Endothelial cell of umbilical vein (primary cell): ENCODE results near the gene CHI3L1. TPM values are rescaled to one million over a fixed set of nuclear protein-coding genes. Genes with fewer than 3 reads are reported as not detected.

ENCODE experiments used
- BruUV-seq: library from RNA; stranded (reverse); fragments of 400-500 nt; replicated peaks from 2 replicates; lab custom pipeline; 2021; lab: Mats Ljungman, UMichigan
- CTCF ChIA-PET: fragments of 300-600, 350-600 bp; sonication (Branson Sonifier 250); formaldehyde crosslinking; loops from one replicate; lab custom pipeline; 2021; ENCODE audit warnings: antibody characterized with exemption, inconsistent platforms; lab: Charles Lee
- POLR2A ChIA-PET: fragments of 300-600, 350-600 bp; sonication (Branson Sonifier 250); formaldehyde crosslinking; loops from one replicate; lab custom pipeline; 2021; ENCODE audit warnings: antibody characterized with exemption, inconsistent platforms; lab: Charles Lee
- DNase-seq: peaks from one replicate; pipeline ENCODE4 v3.0.0-alpha.2; 2011; ENCODE audit warnings: low read depth, low spot score
- FAIRE-seq: peaks from 2 replicates; lab custom pipeline; 2011; peaks lifted over from hg19 to GRCh38; lab: Jason Lieb, UNC
- H2AFZ ChIP-seq: 2 replicates; pipeline ENCODE4 v1.6.0; 2012; ENCODE audit warnings: low read depth, low read length, control low read depth, inconsistent platforms
- H3K27ac ChIP-seq: 2 replicates; pipeline ENCODE4 v1.5.1; 2011; ENCODE audit warnings: low read depth, mild to moderate bottlenecking, control low read depth, low read length, moderate library complexity; ENCODE audit not compliant: insufficient read depth
- H3K27me3 ChIP-seq, 2 experiments: 2 replicates each; pipeline versions ENCODE4 v1.6.0 to v1.6.1; 2011; ENCODE audit warnings: low read length in 2 of 2, mixed read lengths in 1 of 2; ENCODE audit not compliant: control insufficient read depth in 2 of 2, insufficient read depth in 2 of 2
- H3K36me3 ChIP-seq, 2 experiments: 2 replicates in 1 of 2; 3 replicates in 1 of 2; pipeline ENCODE4 v1.5.1; 2011; ENCODE audit warnings: low read length in 2 of 2, mild to moderate bottlenecking in 1 of 2, moderate library complexity in 1 of 2; ENCODE audit not compliant: control insufficient read depth in 2 of 2, insufficient read depth in 2 of 2; ENCODE audit errors: extremely low read depth in 1 of 2
- H3K4me1 ChIP-seq: 3 replicates; pipeline ENCODE4 v1.5.1; 2011; ENCODE audit warnings: mild to moderate bottlenecking, low read length; ENCODE audit not compliant: control insufficient read depth, insufficient read depth; ENCODE audit errors: extremely low read depth
- H3K4me2 ChIP-seq: 2 replicates; pipeline ENCODE4 v1.6.1; 2011; ENCODE audit warnings: low read length, control low read depth, mixed read lengths; ENCODE audit not compliant: insufficient read depth
- H3K4me3 ChIP-seq, 3 experiments: fragments of 200-600 bp in 1 of 3; sonication (generic), shearing (Covaris generic) in 1 of 3; replicated peaks in 1 of 3; 2 replicates each; pipeline ENCODE4 v1.5.1; 2011 to 2016; ENCODE audit warnings: control low read depth in 3 of 3, low read length in 3 of 3, mild to moderate bottlenecking in 2 of 3, inconsistent platforms in 1 of 3, low read depth in 1 of 3, moderate library complexity in 1 of 3; ENCODE audit not compliant: insufficient read depth in 1 of 3
- H3K79me2 ChIP-seq: 2 replicates; pipeline ENCODE4 v1.6.0; 2012; ENCODE audit warnings: low read length, inconsistent platforms; ENCODE audit not compliant: control insufficient read depth, insufficient read depth
- H3K9ac ChIP-seq: replicated peaks from 2 replicates; pipeline ENCODE3; 2011; ENCODE audit warnings: low read length, control low read depth; ENCODE audit not compliant: insufficient read depth; ENCODE audit errors: extremely low read depth
- H3K9me1 ChIP-seq: replicated peaks from 3 replicates; pipeline ENCODE4 v1.6.0; 2011; ENCODE audit warnings: mild to moderate bottlenecking, low read length; ENCODE audit not compliant: control insufficient read depth, insufficient read depth; ENCODE audit errors: extremely low read depth
- H3K9me3 ChIP-seq: replicated peaks from 2 replicates; pipeline ENCODE4 v1.5.1; 2012; ENCODE audit warnings: low read length, inconsistent platforms; ENCODE audit not compliant: control insufficient read depth, insufficient read depth
- H4K20me1 ChIP-seq: replicated peaks from 2 replicates; pipeline ENCODE3; 2011; ENCODE audit warnings: mild to moderate bottlenecking, low read length; ENCODE audit not compliant: control insufficient read depth, insufficient read depth; ENCODE audit errors: extremely low read depth
- CTCF ChIP-seq, 2 donors: IDR thresholded peaks; 1 replicate in 1 of 2; 2 replicates in 1 of 2; pipeline ENCODE4 v1.5.1; 2011; ENCODE audit warnings: low read length in 2 of 2, mild to moderate bottlenecking in 2 of 2, moderate library complexity in 2 of 2, control low read depth in 1 of 2, inconsistent platforms in 1 of 2, low read depth in 1 of 2; ENCODE audit not compliant: insufficient read depth in 1 of 2; ENCODE audit errors: extremely low read depth in 1 of 2
- EZH2 ChIP-seq: IDR thresholded peaks from 2 replicates; pipeline ENCODE4 v1.6.1; 2012; ENCODE audit warnings: borderline replicate concordance, low read depth, mild to moderate bottlenecking, moderate library complexity, low read length, inconsistent platforms; ENCODE audit not compliant: severe bottlenecking
- FOS ChIP-seq: IDR thresholded peaks from 2 replicates; pipeline ENCODE4 v1.6.1; 2011; ENCODE audit warnings: mild to moderate bottlenecking, low read length, moderate library complexity, borderline replicate concordance; ENCODE audit not compliant: insufficient read depth
- GATA2 ChIP-seq: IDR thresholded peaks from 2 replicates; pipeline ENCODE4 v1.7.0; 2011; ENCODE audit warnings: low read depth, mild to moderate bottlenecking, moderate library complexity, mixed read lengths, low read length; ENCODE audit not compliant: insufficient read length, insufficient read depth
- JUN ChIP-seq: IDR thresholded peaks from 2 replicates; pipeline ENCODE4 v1.6.1; 2011; ENCODE audit warnings: borderline replicate concordance, low read depth; ENCODE audit not compliant: insufficient read length, insufficient read depth
- MAX ChIP-seq: IDR thresholded peaks from 2 replicates; pipeline ENCODE4 v1.6.1; 2011; ENCODE audit not compliant: insufficient read depth, insufficient read length
- MYC ChIP-seq: IDR thresholded peaks from one replicate; pipeline ENCODE4 v1.6.1; 2011; ENCODE audit warnings: mild to moderate bottlenecking, low read depth, low read length
- POLR2A ChIP-seq: IDR thresholded peaks from 2 replicates; pipeline ENCODE4 v1.6.1; 2012; ENCODE audit warnings: low read depth, mild to moderate bottlenecking, control low read depth, low read length
- POLR2AphosphoS5 ChIP-seq: IDR thresholded peaks from 2 replicates; pipeline ENCODE4 v1.6.1; 2012; ENCODE audit warnings: low read depth, mild to moderate bottlenecking, control low read depth, low read length, moderate library complexity; ENCODE audit not compliant: insufficient read depth
- dilution Hi-C: fragments of 300-500 bp; cut with MboI; formaldehyde crosslinking; loops from one replicate; pipeline ENCODE4 v1.15.0; 2019; ENCODE audit warnings: low sequenced_read_pairs; ENCODE audit not compliant: extremely low pct_ligation_motif_present
- intact Hi-C: fragments of 100-400 bp; cut with micrococcal nuclease; formaldehyde crosslinking; loops from one replicate; pipeline ENCODE4 v1.10.0; 2022
- polyA plus RNA-seq, 4 experiments: library from polyadenylated mRNA; depleted of rRNA in 3 of 4; stranded (reverse) in 3 of 4; unstranded in 1 of 4; fragments of >200 nt; gene quantifications; 2 replicates each; pipeline versions ENCODE4 v1.2.1 to v1.2.3, GENCODE V29; 2011 to 2012; ENCODE audit warnings: missing spikeins in 1 of 4
- total RNA-seq: library from RNA; stranded (reverse); gene quantifications from 2 replicates; pipeline ENCODE4 v1.2.3, GENCODE V29; 2021

The CHI3L1 gene
- total and polyA plus RNA-seq, 2 donors (not counting 3 experiments of a cell fraction or from before 2014, with no cell fraction given) = not detected

GRCh38 chr1:203136409-203137042, 50.0 kb downstream of the CHI3L1 start:
- Histone ChIP-seq H3K4me3 (no peak overlapping the region), H3K27ac (no peak overlapping the region), H3K9me3 (no peaks in the 10 kb centered on the region), H3K9me1 (no peaks in the 10 kb centered on the region), H4K20me1 (no peaks in the 10 kb centered on the region), H2AFZ (no peak overlapping the region), H3K79me2 (no peaks in the 10 kb centered on the region), H3K9ac (no peak overlapping the region), H3K36me3 (no peaks in the 10 kb centered on the region), H3K4me1 (no peaks in the 10 kb centered on the region), H3K27me3 (peaks cover 10 to 17% of the 10 kb centered on the region in 2 experiments), H3K4me2 (no peak overlapping the region)
- BruUV-seq = no TSS peak
- TF ChIP-seq CTCF (IDR thresholded peaks at IDR 0.05; ENCODE audit: extremely low read depth in 1 of 2, insufficient read depth in 1 of 2, low read depth in 1 of 2, low read length in 2 of 2) (no peak), GATA2 (no peak), MAX (no peak), MYC (no peak), FOS (no peak), POLR2AphosphoS5 (no peak), POLR2A (no peak), JUN (no peak), EZH2 (no peak)
- ChIA-PET POLR2A (no interaction called here), CTCF (interaction anchor here (1.1 to 1.5 kb wide), 3 partner anchors 8 to 70 kb away, joined by 3 to 4 read pairs (median 3); no protein-coding TSS in a partner anchor)
- intact Hi-C loops (no loop called here), dilution Hi-C loops (no loop called here)
- no peak for FAIRE-seq
- no peak for DNase-seq
